HPDE6-E6E7 (cell line): ENCODE results near the gene RPL18A.

ENCODE experiments used
- DNase-seq: peaks from one replicate; pipeline ENCODE4 v3.0.0; 2011; ENCODE audit warnings: missing footprints; ENCODE audit errors: extremely low spot score

RPL18A gene

DNA sequence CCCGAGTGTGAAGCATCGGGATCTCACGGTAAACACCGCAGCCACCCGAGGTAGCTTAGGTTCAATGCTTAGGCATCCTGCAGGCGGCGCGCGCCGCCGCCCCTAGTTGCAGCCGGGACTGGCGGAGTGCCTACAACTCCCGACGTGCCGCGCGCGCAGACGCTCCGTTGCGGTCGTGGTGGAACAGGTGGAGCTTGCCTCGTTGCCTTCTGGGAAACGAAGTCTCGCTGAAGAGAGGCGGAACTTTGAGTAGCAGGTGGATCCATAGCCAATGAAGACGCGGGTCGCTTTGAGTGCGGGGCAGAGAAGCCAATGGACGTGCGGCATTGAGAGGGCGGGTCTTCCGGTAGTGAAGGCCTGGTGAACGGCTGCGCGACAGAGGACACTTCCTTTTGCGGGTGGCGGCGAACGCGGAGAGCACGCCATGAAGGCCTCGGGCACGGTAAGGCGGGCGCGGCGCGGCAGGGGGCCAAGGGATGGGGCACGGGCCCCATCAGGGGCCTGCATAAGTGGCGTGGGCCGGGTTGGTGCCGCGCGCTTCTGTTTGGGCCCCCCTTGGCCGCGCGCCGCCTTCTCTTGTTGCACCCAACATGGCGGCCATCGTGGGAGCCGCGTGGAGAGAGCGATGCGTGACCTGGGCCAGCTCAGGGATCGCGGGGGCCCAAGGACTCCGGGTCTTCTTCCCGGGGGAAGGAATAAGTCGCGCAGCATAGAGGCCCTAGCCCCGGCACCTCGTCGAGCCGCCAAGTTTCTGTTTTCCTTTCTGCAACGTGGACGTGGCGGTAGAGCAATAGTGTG lies at the start of gene RPL18A:
TSS of gene RPL18A (plus strand) at position 378 of the 798 bp plus-strand sequence. CDS start at position 425, 47 bp downstream.
- DNase-seq: peak; percentile 99

DNA sequence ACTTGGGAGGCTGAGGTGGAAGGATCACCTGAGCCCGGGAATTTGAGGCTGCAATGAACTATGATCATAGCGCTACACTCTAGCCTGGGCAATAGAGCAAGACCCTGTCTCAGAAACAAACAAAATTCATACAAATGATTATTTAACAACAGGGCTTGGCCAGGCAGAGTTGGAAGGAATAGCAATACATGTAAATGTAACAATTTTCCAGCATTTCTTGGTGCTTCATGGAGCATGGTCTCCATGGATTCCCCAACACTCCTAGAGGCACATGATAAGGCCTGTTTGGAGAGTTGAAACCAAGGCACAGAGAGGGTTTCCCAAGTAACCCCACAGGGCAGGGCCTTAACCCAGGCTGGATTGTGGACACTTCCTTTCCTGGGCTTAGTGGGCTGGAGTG lies 48.6 kb upstream of the RPL18A start:
- no peak for DNase-seq

DNA sequence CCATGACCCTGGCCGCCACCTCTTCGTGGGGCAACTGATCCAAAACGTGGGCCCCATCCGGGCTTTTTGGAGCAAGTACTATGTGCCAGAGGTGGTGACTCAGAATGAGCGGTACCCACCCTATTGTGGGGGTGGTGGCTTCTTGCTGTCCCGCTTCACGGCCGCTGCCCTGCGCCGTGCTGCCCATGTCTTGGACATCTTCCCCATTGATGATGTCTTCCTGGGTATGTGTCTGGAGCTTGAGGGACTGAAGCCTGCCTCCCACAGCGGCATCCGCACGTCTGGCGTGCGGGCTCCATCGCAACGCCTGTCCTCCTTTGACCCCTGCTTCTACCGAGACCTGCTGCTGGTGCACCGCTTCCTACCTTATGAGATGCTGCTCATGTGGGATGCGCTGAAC lies 48.0 kb upstream of the RPL18A start:
- DNase-seq: no peak

DNA sequence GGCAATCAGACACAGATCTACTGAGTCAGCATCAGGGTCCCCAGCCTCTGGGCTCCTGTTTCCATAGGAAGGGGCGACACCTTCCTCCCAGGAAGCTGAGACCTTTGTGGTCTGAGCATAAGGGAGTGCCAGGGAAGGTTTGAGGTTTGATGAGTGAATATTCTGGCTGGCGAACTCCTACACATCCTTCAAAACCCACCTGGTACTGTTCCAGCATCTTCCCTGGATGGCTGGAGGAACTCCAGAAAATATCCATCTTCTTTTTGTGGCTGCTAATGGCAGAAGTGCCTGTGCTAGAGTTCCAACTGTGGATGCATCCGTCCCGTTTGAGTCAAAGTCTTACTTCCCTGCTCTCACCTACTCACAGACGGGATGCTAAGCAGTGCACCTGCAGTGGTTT lies 47.6 kb upstream of the RPL18A start:
- DNase-seq: no peak

DNA sequence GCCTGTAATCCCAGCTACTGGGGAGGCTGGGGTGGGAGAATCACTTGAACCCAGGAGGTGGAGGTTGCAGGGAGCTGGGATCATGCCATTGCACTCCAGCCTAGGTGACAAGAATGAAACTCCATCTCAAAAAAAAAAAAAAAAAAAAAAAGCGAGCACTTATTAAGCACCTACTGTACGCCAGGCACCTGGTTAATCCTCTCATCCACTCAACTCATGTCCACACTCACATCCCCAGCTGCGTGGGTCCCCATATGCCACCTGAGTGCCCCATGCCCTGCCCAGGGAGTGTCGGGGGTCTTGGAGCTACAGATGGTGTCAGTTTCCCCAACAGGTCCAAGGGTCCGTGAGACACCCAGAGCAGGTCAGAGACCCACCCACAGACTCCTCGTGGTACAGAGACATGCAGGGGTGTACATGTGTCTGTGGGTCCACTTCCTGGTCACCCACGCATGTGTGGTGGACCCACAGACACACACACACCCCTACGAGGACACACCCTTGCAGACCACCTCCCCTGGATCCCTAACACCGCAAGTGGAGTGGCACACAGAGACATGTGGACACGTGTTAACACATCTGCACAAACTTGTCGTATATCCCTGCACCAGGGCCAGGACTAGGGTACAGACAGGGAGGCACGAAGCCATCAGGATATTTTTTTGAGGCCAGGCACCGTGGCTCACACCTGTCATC lies 41.9 kb upstream of the RPL18A start:
- no peak for DNase-seq

DNA sequence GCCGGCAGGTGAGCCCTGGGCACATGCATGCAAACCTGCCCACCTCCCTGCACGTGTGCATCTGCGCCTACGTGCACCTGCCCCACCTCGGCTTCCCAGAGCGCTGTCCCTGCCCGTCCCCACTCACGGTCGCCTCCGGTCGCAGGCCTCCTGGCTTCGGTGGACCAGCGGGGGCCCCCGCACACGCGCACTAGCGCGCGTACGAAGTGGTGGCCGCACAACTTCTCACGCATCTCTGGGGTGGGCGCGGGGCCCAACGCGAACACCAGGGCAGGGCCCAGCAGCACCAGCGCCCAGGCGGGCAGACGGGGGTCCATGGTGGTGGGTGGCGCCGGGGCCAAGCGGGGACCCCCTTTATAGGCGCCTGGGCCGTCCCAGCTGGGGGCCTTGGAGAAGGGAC lies 38.5 kb upstream of the RPL18A start, which contains the start of gene INSL3:
TSS of gene INSL3 (minus strand) at position 330 of the 400 bp plus-strand sequence. CDS start at position 317, 13 bp downstream.
- no peak for DNase-seq

DNA sequence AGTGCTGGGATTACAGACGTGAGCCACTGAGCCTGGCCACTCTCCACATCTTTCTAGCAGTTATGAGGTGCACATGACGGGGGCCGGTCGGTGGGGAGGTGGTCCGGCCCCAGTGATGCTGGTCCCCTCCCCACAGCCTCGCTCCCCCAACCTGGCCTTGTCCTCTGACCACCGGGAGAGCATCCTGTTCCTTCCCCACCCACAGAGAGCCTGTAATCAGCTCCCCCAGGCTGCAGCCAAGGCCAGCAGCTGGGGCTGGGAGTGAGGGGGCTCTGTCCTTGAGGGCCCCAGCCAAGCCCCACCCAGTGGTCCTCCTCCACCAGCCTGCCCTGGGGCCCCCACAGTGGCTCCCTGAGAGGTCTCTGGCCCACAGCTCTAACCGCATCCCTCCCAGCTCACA lies 35.4 kb upstream of the RPL18A start:
- DNase-seq: no peak

DNA sequence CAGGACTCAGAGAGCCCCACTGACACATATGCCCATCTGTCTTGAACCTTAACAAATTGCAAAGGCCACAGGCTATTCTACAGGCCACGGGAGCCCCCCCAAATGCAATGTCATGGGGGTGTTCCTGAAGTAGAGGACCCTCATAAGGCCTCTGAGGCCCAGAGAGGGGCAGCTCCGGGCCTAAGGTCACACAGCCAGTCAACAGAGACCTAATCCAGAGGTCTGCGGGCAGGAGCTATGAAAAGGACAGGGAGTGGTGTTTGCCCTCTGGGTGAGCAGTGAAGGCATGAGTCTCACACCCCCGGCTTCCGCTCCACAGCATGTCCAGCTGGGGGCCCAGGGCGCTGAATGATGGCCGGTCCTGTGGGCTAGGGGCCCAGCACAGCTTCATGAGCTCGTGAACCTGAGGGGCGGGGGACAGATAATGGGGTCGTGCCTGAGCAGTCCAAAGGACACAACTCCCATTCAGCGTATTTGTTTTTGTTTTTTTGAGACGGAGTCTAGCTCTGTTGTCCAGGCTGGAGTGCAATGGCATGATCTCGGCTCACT lies 33.1 kb upstream of the RPL18A start:
- DNase-seq: no peak

DNA sequence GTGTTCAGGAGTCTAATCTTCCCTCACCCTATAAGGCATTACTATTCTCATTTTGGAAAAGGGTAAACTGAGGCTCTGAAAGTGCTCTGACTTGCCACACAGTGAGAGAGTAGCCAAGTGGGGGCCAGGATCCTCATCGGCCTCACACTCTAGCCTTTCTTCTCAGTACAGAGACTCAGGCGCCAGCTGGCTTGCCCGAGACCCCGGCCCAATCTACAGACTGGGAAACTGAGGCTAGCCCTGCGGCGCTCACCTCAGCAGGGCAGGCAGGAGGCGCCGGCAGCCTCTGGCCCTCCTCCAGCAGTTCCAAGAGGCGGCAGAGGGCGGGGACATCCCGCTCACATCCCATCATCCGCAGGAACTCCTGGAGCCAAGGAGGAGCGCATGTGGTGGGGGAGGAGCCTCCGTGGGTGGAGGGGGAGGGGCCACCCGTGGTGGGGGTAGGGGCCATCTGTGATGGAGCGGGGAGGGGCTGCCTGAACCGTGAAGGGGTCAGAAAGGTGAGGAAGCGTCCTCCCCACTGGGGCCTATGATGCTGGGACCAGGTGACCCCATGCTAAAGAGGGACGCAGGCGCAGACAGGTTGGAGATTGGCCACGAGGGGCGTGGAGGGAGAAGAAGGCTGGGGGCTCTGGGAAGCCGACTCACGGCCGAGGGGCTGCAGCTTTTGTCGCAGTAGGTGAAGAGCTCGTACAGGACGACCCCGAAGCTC lies 29.7 kb upstream of the RPL18A start:
- peak; percentile 83 for DNase-seq

DNA sequence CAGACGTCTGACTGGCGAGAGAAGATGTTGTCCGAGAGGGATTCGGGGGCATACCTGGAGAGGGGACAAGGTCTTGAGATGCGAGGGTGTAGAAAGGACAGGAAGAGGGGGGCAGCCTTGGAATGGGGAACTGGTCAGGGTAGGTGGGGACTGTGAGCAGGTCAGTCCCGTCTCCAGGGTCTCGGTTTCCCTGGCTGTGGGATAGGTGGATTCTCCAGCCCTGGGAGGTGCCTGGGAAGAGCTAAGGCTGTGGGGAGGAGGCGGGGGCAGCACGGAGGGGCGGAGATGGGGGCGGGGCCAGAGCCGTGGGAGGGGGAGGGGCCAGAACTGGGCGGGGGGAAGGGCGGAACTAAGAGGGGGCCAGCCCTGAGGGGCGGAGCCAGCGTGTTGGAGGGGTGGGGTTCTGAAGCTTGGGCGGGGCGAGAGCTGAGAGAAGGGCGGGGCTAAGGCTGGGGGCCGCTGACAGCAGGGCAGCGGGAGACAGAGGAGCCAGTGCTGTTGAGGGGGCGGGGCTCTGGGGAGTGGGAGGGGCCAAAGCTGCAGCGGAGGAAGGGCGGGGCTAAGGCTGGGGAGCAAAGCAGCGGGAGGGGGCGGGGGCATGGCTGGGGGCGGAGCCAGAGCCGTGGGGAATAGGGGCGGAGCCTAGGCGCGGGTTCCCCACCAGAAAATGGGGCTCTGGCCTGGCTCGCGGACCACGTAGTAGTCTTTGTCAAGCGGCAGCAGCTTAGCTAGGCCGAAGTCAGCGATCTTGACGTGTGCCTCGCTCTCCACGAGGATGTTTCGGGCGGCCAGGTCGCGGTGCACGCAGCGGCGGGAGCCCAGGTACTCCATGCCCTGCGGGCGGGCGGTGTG lies 28.9 kb upstream of the RPL18A start:
- peak; percentile 97 for DNase-seq

DNA sequence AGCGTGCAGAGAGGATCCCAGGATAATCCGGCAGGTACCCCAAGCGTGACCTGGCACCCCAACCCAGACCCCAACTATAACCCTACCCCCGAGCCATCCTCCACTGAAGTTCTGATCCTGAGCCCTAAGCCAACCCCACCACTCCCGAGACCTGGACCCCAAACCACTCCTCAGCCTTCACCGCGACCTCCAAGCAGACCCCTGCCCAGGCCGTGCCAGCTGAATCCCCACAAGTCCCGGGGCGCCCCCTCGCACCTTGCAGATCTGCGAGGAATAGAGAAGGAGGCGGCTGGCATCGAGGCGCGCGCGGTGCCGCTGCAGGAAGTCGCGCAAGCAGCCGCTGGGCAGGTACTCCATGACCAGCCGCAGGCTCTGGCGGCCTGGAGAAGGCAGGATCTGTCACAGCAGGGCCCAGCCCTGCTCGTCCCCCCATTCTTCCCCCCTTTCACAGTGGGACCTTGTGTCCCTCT lies 28.3 kb upstream of the RPL18A start:
- no peak for DNase-seq

DNA sequence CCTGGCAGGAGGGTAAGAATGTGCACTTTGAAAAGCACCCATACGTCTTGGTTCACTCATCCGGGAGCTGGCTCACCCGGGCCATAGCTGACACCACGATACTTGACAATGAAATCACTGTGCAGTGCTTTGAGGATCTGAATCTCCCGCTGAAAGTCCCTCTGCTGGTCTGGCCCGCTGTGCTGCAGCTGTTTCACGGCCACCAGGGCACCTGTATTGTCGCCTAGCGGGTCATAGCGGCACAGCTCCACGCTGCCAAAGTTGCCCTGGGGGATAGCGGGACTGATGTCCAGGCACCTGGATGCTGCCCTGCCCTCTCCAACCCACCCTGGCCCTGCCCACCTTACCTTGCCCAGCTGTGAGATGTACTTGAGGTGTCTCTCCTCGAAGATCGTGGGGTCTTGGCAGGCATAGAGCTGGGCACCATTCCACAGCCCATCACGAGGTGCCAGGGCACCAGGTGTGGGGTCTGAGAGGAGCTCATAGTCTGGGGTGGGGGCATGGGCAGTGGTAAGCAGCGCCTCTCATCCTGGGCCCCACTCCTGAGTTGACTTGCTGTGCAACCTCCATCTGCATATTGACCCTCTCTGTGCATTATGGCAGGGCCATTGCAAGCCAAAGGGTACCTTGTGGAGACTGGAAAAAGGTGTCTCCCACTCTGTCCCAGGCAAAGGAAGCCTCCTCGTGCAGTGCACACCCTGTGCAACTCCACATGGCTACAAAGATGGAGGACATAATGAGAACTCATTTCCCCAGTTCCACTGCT lies 27.1 kb upstream of the RPL18A start:
- no peak for DNase-seq

DNA sequence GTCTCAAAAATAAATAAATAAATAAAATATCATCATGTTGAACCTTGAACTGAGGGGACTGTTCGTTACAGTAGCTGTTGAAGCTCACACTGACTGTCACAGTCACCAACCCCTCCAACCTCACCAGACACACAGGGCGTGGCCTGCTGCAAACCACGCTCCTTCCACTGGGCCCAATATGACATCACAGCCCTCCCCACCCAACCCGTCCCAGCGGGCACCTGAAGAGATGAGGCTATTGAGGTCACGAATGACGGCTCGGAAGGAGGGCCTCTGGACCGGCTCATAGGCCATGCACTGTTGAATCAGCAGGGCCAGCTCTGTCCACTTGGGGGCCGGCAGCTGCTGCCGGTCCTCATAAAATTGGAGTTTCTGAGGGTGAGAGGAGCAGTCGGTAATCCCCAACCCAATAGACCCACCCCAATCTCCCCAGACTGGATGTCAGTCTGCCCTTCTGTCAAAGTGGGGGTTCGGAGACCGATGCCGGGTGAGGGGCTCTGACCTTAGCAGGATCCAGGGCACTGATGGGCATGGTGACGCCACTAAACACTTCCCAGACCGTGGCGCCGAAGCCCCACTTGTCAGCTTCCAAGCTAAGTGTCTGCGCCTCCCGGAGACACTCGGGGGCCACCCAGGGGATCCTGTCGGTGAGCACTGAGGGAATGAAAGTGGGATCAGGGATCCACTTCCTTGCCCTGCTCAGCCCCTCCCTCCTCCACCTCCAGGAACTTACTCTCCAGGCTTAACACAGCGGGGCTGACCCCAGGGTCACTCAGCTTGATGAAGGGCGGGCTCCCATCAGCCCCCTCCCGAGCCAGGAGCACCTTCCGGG lies 25.1 kb upstream of the RPL18A start:
- DNase-seq: no peak

DNA sequence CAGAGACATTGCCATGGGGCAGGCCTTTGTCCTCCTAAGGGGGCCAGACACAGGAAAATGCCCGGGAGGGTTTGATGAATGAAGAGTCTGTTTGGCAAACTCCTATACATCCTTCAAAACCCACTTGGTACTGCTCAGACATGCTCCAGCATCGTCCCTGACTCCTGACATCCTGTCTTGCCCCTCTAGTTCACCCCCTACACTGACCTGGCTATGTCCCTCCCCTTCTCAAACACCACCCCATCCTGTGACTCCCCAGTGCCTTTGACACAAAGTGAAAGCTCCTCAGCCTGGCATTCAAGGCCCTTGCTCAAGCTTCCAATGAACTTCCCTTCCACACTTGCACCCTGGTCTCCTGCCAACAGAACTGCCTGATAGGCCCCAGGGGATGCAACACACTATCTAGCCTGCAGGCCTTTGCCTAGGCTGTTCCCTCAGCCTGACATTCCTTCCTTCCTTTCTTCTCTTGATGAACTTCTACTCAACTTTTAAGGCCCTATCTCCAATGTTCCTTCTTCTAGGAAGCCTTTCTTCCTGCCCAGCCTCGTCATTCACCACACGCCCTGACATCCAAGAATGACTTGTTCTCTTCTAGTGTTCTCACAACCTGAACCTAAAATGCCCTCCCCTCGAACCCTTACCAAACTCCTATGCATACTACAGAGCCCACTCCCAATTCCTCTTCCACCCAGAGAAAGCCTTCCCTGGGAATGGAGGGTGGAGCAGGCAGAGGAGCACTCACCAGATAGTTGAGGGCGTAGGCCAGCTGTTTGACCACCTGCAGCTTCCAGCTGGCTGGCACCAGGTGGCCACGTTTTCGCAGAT lies 24.3 kb upstream of the RPL18A start:
- no peak for DNase-seq

DNA sequence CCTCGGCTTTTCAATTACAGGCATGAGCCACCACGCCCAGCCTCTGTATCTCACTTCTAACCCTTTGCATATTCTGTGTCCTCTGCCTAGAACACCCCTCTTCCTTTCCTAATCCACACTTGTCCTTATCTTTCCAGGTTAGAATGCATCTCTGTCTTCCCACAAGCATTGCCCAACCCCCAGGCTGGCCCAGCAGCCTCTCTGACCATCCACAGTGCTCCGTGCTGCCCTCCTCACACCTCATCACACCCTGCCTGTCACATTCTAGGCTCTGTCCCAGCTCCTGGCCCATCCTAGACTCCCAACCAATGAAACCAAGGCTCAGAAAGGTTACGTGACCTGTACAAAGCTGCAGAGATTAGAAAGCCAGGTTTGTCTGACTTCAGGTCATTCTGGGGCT lies 23.2 kb upstream of the RPL18A start:
- no peak for DNase-seq

DNA sequence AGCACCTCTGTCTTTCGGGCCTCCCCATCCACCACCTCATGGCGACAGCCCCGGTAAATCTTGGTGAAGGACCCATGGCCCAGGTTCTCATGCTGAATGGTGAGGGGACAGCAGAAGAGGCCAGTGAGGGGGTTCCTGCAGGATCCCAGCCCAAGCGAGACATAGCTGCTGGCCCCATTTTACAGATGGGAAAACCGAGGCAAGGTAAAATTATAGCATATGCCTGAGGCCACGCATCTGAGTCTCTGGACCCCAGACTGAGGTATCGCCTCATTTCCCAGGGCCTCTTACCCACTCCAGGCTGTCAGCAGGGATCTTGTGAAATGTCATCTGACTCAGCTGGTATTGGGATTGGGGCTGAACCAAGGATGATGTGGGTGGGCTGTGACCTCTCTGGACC lies 21.7 kb upstream of the RPL18A start:
- no peak for DNase-seq

DNA sequence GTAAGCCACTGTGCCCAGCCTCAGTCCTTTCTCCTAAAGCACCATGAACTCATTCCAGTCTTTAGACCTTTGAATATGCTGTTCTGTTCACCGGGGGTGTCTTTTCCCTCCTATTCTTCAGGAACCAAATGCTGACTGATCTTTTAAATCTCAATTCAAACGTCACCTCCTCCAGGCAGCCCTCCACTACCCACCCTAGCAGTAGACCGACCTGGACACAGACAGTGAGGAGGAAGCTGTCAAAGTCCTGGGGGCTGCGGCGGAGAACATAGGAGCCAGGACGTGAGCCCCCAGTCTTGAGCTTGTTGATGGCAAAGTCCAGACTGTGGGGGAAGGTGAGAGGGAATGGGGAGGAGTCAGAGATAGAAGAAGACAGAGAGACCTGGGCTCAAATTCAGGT lies 19.7 kb upstream of the RPL18A start:
- DNase-seq: no peak

DNA sequence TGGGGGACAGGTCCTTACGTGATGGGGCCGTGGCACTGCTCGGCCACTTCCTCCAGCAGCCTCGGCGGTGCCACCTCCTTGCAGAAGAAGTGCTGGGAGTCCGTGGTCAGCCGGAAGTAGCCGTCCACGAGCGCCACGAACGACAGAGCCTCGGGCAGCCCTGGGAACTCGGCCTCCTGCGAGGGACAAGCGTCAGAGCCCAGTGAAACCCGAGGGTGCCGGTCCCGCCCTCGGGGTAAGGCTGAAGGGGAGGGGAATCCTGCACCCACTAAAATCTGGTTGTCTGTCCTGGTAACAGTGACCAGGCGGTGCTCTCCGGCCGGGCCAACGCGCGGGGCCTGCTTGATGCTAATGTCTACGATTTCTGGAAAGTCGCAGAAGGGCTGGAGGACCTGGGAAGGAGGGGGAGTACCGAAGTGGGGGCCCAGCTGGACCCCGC lies 18.3 kb upstream of the RPL18A start:
- peak; percentile 49 for DNase-seq
